ENCODE measurements around the gene LZTFL1.

DNA sequence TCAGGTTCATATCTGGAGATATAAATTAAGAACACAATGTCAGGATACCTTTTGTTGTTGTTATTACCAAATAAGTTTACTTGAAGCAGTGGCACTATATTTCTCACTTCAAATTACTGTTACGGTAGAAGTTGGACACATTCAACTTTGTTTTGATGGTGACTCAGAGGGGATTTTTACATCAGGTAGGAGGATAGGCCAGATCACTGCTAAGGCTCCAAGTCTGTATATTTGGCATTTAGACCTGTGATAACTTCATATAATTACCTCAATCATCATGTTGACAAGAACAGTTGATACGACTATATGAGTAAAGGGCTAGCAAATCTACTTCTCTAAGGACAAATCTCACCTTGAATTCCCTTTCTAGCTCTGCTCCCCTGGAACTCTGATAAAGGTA is 15.6 kb downstream of the LZTFL1 start:
- TF ChIP-seq ZFP3 (CRISPR knock-in tag; IDR thresholded peaks at IDR 0.05) (no peak), GLIS3 (CRISPR knock-in tag; IDR thresholded peaks at IDR 0.05) (no peak), RARB (CRISPR knock-in tag; IDR thresholded peaks at IDR 0.05) (no peak), ESRRG (CRISPR knock-in tag; IDR thresholded peaks at IDR 0.05) (no peak), TOX (CRISPR knock-in tag; IDR thresholded peaks at IDR 0.05; ENCODE audit: borderline replicate concordance) (no peak), BACH2 (CRISPR knock-in tag; IDR thresholded peaks at IDR 0.05; ENCODE audit: borderline replicate concordance) (no peak), ZFP30 (CRISPR knock-in tag; IDR thresholded peaks at IDR 0.05) (no peak), ARNTL (CRISPR knock-in tag; IDR thresholded peaks at IDR 0.05; ENCODE audit: borderline replicate concordance, low read depth) (no peak), CREB5 (CRISPR knock-in tag; IDR thresholded peaks at IDR 0.05; ENCODE audit: low read depth) (no peak), CSRNP3 (CRISPR knock-in tag; IDR thresholded peaks at IDR 0.05) (no peak), ZNF8 (CRISPR knock-in tag; IDR thresholded peaks at IDR 0.05) (no peak), OSR1 (CRISPR knock-in tag; IDR thresholded peaks at IDR 0.05) (no peak)
- TF ChIP-seq, protein P1, sequence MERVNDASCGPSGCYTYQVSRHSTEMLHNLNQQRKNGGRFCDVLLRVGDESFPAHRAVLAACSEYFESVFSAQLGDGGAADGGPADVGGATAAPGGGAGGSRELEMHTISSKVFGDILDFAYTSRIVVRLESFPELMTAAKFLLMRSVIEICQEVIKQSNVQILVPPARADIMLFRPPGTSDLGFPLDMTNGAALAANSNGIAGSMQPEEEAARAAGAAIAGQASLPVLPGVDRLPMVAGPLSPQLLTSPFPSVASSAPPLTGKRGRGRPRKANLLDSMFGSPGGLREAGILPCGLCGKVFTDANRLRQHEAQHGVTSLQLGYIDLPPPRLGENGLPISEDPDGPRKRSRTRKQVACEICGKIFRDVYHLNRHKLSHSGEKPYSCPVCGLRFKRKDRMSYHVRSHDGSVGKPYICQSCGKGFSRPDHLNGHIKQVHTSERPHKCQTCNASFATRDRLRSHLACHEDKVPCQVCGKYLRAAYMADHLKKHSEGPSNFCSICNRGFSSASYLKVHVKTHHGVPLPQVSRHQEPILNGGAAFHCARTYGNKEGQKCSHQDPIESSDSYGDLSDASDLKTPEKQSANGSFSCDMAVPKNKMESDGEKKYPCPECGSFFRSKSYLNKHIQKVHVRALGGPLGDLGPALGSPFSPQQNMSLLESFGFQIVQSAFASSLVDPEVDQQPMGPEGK (CRISPR knock-in tag; IDR thresholded peaks at IDR 0.05; ENCODE audit: borderline replicate concordance), result no peak
- TF ChIP-seq, protein P2, sequence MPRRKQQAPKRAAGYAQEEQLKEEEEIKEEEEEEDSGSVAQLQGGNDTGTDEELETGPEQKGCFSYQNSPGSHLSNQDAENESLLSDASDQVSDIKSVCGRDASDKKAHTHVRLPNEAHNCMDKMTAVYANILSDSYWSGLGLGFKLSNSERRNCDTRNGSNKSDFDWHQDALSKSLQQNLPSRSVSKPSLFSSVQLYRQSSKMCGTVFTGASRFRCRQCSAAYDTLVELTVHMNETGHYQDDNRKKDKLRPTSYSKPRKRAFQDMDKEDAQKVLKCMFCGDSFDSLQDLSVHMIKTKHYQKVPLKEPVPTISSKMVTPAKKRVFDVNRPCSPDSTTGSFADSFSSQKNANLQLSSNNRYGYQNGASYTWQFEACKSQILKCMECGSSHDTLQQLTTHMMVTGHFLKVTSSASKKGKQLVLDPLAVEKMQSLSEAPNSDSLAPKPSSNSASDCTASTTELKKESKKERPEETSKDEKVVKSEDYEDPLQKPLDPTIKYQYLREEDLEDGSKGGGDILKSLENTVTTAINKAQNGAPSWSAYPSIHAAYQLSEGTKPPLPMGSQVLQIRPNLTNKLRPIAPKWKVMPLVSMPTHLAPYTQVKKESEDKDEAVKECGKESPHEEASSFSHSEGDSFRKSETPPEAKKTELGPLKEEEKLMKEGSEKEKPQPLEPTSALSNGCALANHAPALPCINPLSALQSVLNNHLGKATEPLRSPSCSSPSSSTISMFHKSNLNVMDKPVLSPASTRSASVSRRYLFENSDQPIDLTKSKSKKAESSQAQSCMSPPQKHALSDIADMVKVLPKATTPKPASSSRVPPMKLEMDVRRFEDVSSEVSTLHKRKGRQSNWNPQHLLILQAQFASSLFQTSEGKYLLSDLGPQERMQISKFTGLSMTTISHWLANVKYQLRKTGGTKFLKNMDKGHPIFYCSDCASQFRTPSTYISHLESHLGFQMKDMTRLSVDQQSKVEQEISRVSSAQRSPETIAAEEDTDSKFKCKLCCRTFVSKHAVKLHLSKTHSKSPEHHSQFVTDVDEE (CRISPR knock-in tag; IDR thresholded peaks at IDR 0.05), result no peak
